ENCODE data around the gene TEX11.
"Not testable (repeated sequence)": the region's sequence is repeated elsewhere in the genome, so short reads cannot be mapped to it uniquely, and the experiment has no call there.

Gene TEX11

DNA sequence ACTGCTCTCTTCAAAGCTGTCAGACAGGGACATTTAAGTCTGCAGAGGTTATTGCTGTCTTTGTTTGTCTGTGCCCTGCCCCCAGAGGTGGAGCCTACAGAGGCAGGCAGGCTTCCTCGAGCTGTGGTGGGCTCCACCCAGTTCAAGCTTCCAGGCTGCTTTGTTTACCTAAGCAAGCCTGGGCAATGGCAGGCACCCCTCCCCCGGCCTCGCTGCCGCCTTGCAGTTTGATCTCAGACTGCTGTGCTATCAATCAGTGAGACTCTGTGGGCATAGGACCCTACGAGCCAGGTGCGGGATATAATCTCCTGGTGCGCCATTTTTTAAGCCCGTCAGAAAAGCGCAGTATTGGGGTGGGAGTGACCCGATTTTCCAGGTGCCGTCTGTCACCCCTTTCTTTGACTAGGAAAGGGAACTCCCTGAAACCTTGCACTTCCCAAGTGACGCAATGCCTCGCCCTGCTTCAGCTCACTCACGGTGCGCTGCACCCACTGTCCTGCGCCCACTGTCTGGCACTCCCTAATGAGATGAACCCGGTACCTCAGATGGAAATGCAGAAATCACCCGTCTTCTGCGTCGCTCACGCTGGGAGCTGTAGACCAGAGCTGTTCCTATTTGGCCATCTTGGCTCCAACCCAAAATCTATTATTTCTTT, 338.5 kb downstream of the TEX11 start:
- DNase-seq = not testable (repeated sequence)

DNA sequence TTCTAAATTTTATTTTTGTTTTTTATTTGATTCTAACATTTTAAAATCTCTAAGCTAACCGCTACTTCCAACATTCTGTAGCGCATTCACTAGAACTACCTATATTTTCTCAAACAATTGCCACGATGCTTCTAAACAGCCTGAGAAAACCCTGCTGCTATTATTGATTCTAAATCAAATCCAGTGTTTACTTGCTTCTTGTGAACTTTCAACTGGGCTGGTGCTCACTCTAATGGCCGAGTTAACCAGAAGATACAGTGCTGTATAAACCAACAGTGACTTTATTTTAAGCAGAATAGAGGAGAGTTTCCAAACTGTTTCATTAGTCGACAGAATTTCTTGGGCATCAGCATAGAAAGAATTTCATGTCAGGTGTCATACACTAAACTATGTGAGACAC, 353.6 kb downstream of the TEX11 start:
- DNase-seq = no peak

- DNase-seq = no peak
Observed at GRCh38 chrX:70554523-70554922, 354.0 kb downstream of the TEX11 start.

DNA sequence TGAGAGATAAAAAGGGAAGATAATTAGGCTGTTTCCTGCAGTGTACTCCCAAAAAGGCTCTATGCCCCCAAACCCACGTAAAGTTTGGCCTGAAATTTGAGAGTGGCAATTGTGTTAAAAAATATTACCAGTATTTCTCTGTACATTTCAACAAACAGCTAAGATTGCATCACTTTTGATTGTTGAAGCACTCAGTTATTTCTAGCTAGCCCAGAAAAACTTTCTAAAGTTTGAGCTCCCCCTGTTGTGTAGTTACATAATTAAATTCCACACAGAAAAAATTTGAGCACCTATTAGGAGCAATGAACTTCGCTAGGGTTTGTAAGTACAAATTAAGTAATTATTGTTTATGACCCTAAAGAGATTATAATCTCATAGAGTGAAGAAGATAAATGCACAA, 354.4 kb downstream of the TEX11 start:
- DNase-seq = no peak

GRCh38 chrX:70553516-70553915, 355.0 kb downstream of the TEX11 start:
- no peak for DNase-seq

GRCh38 chrX:70552130-70552704, 356.3 kb downstream of the TEX11 start:
- DNase-seq = no peak

- DNase-seq = no peak
Observed at GRCh38 chrX:70549429-70549828, 359.1 kb downstream of the TEX11 start.

DNA sequence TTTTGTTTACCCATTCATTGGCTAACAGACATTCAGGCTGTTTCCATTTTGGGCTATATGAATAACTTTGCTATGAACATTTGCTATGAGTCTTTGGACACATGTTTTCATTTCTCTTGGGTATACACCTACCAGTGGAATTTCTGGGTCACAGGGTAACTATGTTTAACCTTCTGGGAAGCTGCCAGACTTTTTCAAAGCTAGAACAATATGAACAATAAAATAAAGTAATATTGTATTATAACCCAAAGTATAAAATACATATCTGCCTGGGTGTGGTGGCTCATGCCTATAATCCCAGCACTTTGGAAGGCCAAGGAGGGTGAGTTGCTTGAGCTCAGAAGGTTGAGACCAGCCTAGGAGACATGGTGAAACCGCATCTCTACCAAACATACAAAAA, 373.3 kb downstream of the TEX11 start:
- no peak for DNase-seq

DNA sequence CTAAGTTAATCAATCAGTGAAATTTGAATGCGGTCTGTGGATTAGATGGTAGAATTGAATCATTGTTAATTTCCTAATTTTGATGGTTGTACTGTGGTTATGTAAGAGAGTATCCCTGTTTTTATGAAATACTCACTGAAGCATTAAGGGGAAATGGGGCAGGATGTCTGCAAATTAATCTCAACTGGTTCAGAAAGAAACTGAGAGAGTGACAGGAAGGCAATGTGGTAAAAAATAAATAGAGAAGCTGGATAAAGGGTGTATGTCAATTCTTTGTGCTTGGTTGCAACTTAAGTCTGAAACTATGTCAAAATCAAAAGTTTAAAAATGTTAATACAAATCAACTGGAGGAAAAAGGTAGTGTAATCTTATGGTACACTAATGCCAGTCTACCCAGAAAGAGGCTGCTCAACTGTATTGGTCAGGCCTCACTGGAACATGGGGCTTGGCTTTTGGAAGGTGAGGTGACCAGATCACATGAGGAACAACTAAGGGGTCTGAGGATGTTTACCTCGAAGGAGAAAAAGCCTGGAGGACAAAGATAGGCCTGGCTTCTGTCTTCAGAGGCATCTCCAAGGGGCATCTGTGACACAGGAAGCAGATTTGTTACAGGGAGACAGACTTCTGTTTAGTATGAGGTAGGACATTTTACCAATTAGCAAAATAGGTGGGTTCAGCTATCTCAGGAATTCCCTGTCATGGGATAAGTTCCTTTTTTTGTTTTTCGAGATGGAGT, 380.7 kb downstream of the TEX11 start:
- DNase-seq = no peak

GRCh38 chrX:70527053-70527452, 381.5 kb downstream of the TEX11 start:
- DNase-seq = no peak

DNA sequence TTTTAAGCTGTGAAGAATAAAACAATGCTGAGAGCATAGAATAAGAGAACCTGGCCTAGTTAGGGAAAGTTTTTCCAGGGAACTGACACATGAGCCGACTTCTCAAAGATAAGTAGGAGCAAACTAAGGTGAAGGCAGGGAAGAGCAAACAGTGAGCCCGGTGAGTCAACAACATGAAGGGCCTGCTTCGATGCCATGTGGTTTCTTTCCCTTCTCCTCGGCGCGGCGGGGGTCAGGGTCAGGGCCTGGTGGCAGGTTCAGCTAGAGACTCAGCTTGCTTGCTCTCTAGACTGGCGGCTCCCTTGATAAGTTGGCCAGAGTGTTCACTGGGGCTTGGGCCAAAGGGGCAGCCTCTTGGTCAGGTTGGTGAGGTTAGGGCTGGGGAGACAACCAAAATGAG, 382.8 kb downstream of the TEX11 start:
- DNase-seq = no peak

GRCh38 chrX:70515692-70516091, 392.8 kb downstream of the TEX11 start:
- DNase-seq = not testable (repeated sequence)

DNA sequence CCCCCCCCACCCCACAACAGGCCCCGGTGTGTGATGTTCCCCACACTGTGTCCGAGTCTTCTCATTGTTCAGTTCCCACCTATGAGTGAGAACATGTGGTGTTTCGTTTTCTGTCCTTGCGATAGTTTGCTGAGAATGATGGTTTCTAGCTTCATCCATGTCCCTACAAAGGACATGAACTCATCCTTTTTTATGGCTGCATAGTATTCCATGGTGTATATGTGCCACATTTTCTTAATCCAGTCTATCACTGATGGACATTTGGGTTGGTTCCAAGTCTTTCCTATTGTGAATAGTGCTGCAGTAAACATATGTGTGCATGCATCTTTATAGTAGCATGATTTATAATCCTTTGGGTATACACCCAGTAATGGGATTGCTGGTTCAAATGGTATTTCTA, 393.2 kb downstream of the TEX11 start:
- not testable (repeated sequence) for DNase-seq

- DNase-seq = no peak
Observed at GRCh38 chrX:70509078-70509477, 399.4 kb downstream of the TEX11 start.

GRCh38 chrX:70508296-70508911, 400.1 kb downstream of the TEX11 start:
- DNase-seq = no peak

DNA sequence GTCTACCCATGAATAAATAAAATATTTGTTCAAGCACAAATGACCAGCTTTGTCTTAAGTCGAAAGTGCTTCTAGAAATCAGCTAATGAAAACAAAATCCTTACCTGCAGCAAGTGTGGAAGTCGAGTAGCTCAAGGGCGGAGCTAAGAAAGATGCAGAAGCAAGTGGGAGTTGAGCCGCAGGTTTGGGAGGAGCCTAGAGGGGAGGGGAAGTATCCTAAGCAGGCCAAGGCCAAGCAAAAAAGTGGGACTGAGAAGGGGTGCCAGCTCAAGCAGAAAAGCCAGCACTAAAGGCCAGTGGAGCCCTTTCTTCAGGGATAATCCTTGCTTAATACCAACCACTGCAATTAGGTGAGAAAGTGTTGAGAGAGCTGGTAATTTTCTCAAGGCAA, 403.1 kb downstream of the TEX11 start:
- DNase-seq = no peak

GRCh38 chrX:70504772-70505450, 403.6 kb downstream of the TEX11 start:
- no peak for DNase-seq

- DNase-seq = no peak
Observed at GRCh38 chrX:70500826-70501225, 407.7 kb downstream of the TEX11 start.

DNA sequence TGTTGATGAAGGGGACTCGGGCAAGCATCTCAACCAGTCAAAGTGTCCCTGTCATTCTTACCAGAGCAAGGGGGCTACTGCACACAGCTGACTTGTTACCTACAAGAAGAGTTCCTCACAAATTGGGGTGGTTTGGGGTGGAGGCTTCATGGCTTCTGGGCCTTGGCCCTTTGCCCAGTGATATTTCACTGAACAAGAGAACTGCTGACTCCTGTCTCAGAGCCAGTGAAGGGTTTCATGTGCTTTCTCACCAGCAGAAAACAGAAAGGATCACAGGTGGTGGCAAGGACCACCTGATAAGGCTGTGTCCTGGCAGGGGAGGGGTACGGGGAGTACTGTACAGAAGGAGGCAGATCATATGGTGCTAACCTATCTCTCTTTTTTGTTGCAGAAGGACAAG, 410.4 kb downstream of the TEX11 start:
- no peak for DNase-seq

DNA sequence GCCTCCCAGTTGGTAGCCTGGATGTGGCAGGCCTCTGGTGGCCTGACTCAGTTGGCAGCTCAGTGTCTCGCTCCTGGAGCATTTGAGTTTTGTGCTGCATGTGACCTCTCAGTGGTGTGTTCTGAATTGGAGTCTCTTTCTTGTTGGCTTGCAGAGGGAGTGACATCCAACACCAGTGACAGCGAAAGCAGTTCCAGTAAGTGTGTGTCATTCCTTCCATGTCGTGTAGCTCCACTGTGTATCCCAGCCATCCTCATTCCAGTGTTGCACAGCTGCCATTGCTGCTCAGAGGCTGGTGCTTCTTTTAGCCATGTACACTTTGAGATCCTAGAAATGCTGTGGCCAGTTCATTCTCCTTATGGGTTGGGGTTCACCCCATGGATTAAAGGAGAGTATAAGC, 411.5 kb downstream of the TEX11 start:
- no peak for DNase-seq

GRCh38 chrX:70496491-70496890, 412.0 kb downstream of the TEX11 start:
- no peak for DNase-seq

- DNase-seq = no peak
Observed at GRCh38 chrX:70494441-70494840, 414.1 kb downstream of the TEX11 start.

- DNase-seq = no peak
Observed at GRCh38 chrX:70488856-70489255, 419.7 kb downstream of the TEX11 start.

All from kidney glomerular epithelial cell (primary cell).